HL-60 (cell line): Measurements from ENCODE around the gene CDK12.
A peak's percentile ranks its signal among the peaks of the same experiment; 100 is the strongest.
"Not testable (repeated sequence)": the region's sequence is repeated elsewhere in the genome, so short reads cannot be mapped to it uniquely, and the experiment has no call there.

Experiments
- DNase-seq, 2 experiments: peaks; one replicate each; pipeline ENCODE4 v3.0.0-alpha.2; 2010 to 2020; ENCODE audit warnings: low read depth in 1 of 2, low spot score in 1 of 2
- H3K27ac ChIP-seq: fragments of 250-450 bp; sonication (Bioruptor Pico); replicated peaks from 2 replicates; pipeline ENCODE4 v1.5.1; 2020; ENCODE audit warnings: mild to moderate bottlenecking, moderate library complexity
- H3K27me3 ChIP-seq: fragments of 250-450 bp; sonication (Bioruptor Pico); 2 replicates; pipeline ENCODE4 v1.5.1; 2021; ENCODE audit warnings: mild to moderate bottlenecking, moderate library complexity; ENCODE audit not compliant: insufficient read depth, poor library complexity, severe bottlenecking
- H3K4me3 ChIP-seq: replicated peaks from 2 replicates; pipeline ENCODE4 v1.5.1; 2011; ENCODE audit warnings: mild to moderate bottlenecking, control low read depth, low read length; ENCODE audit not compliant: insufficient read depth
- GABPA ChIP-seq: IDR thresholded peaks from 2 replicates; pipeline ENCODE4 v1.6.1; 2012; ENCODE audit warnings: low read depth
- POLR2AphosphoS5 ChIP-seq: IDR thresholded peaks from 2 replicates; pipeline ENCODE4 v1.6.1; 2012; ENCODE audit warnings: low read depth
- SPI1 ChIP-seq: IDR thresholded peaks from 2 replicates; pipeline ENCODE4 v1.6.1; 2012; ENCODE audit warnings: low read depth, mild to moderate bottlenecking, borderline replicate concordance
- TF ChIP-seq, protein P1 (sequence below): IDR thresholded peaks from one replicate; pipeline ENCODE4 v1.5.1; 2011; ENCODE audit warnings: low read length, control low read depth, inconsistent platforms; ENCODE audit not compliant: insufficient read depth
- TF ChIP-seq, protein P2 (sequence below): IDR thresholded peaks from 2 replicates; pipeline ENCODE4 v1.6.1; 2012; ENCODE audit warnings: low read depth; ENCODE audit not compliant: insufficient replicate concordance

The CDK12 gene

DNA sequence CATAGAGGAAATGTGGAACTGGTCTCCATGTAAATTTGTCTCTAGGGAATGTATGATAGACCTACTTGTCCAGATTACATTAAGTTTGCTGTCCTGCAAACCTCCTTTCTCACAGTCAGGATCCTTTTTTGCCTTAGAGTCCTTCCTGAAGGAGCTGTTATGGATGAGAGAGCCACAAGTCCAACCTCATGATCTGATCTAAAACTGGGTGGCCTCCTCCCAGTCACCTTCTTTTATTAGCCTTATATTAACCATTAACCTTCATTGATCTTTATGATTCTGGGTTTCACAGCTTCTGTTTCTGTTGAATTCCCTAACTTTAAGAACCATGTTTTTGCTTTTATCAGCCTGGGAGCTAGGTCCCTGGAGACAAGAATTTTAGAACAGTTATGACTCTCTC is 82.4 kb downstream of the CDK12 start:
- no peak for TF ChIP-seq POLR2AphosphoS5
- no peak for TF ChIP-seq SPI1
- no peak for TF ChIP-seq GABPA
- TF ChIP-seq, protein P1, sequence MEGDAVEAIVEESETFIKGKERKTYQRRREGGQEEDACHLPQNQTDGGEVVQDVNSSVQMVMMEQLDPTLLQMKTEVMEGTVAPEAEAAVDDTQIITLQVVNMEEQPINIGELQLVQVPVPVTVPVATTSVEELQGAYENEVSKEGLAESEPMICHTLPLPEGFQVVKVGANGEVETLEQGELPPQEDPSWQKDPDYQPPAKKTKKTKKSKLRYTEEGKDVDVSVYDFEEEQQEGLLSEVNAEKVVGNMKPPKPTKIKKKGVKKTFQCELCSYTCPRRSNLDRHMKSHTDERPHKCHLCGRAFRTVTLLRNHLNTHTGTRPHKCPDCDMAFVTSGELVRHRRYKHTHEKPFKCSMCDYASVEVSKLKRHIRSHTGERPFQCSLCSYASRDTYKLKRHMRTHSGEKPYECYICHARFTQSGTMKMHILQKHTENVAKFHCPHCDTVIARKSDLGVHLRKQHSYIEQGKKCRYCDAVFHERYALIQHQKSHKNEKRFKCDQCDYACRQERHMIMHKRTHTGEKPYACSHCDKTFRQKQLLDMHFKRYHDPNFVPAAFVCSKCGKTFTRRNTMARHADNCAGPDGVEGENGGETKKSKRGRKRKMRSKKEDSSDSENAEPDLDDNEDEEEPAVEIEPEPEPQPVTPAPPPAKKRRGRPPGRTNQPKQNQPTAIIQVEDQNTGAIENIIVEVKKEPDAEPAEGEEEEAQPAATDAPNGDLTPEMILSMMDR, result no peak
- TF ChIP-seq, protein P2, sequence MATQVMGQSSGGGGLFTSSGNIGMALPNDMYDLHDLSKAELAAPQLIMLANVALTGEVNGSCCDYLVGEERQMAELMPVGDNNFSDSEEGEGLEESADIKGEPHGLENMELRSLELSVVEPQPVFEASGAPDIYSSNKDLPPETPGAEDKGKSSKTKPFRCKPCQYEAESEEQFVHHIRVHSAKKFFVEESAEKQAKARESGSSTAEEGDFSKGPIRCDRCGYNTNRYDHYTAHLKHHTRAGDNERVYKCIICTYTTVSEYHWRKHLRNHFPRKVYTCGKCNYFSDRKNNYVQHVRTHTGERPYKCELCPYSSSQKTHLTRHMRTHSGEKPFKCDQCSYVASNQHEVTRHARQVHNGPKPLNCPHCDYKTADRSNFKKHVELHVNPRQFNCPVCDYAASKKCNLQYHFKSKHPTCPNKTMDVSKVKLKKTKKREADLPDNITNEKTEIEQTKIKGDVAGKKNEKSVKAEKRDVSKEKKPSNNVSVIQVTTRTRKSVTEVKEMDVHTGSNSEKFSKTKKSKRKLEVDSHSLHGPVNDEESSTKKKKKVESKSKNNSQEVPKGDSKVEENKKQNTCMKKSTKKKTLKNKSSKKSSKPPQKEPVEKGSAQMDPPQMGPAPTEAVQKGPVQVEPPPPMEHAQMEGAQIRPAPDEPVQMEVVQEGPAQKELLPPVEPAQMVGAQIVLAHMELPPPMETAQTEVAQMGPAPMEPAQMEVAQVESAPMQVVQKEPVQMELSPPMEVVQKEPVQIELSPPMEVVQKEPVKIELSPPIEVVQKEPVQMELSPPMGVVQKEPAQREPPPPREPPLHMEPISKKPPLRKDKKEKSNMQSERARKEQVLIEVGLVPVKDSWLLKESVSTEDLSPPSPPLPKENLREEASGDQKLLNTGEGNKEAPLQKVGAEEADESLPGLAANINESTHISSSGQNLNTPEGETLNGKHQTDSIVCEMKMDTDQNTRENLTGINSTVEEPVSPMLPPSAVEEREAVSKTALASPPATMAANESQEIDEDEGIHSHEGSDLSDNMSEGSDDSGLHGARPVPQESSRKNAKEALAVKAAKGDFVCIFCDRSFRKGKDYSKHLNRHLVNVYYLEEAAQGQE, result no peak
- DNase-seq, result no peak
- Histone ChIP-seq H3K4me3 (no peak overlapping the region), H3K27me3 (no peaks in the 10 kb centered on the region), H3K27ac (no peak overlapping the region)

GRCh38 chr17:39544361-39544760 is 83.1 kb downstream of the CDK12 start:
- H3K27me3 ChIP-seq, H3K27ac ChIP-seq, H3K4me3 ChIP-seq, DNase-seq: not testable (repeated sequence)

- no peak overlapping the region for H3K4me3 ChIP-seq
- TF ChIP-seq, protein P1, result peak; percentile 95
- no peak for TF ChIP-seq GABPA
- TF ChIP-seq POLR2AphosphoS5, result no peak
- no peak overlapping the region for H3K27ac ChIP-seq
- peak; percentile 15 to 63 for DNase-seq
- H3K27me3 ChIP-seq, result no peaks in the 10 kb centered on the region
Observed at GRCh38 chr17:39547713-39548478, 86.6 kb downstream of the CDK12 start.

GRCh38 chr17:39548494-39549225 is 87.4 kb downstream of the CDK12 start:
- Histone ChIP-seq H3K27me3 (no peaks in the 10 kb centered on the region), H3K4me3 (no peak overlapping the region), H3K27ac (no peak overlapping the region)
- DNase-seq, result no peak
- TF ChIP-seq, protein P2, result no peak
- no peak for TF ChIP-seq POLR2AphosphoS5
- TF ChIP-seq, protein P1, result no peak
- TF ChIP-seq GABPA, result no peak
- no peak for TF ChIP-seq SPI1
